Naive thymus-derived CD8-positive, alpha-beta T cell (primary cell): Measurements from ENCODE around the gene PLCH2. TPM values are rescaled to one million over a fixed set of nuclear protein-coding genes. Genes with fewer than 3 reads are reported as not detected.

Experiments
- ATAC-seq, 2 donors: fragments of 150-1000 bp; cut with Tn5 transposase in 1 of 2; sonication (Bioruptor Pico), chemical (Tn5 transposase) in 1 of 2; 1 replicate in 1 of 2; 2 replicates in 1 of 2; pipeline ENCODE4 v1.10.0; 2021; ENCODE audit warnings: mild to moderate bottlenecking in 2 of 2, moderate library complexity in 2 of 2
- POLR2A ChIA-PET: fragments of 350-600 bp; sonication (Branson Sonifier 250); formaldehyde crosslinking; loops from one replicate; lab custom pipeline; 2021; ENCODE audit warnings: antibody characterized with exemption; lab: Charles Lee
- DNase-seq, 10 donors: peaks; one replicate each; pipeline versions ENCODE4 v3.0.0 to v3.0.0-alpha.2; 2020 to 2022
- H3K27ac Mint-ChIP-seq, 10 donors: one replicate each; pipeline ENCODE4 v1.8.0; 2020 to 2022; ENCODE audit warnings: mild to moderate bottlenecking in 10 of 10, mixed read lengths in 10 of 10, moderate library complexity in 4 of 10, inconsistent platforms in 1 of 10
- H3K27me3 Mint-ChIP-seq, 5 donors: one replicate each; pipeline ENCODE4 v1.8.0; 2021 to 2022; ENCODE audit warnings: mixed read lengths in 5 of 5
- H3K36me3 Mint-ChIP-seq, 3 donors: one replicate each; pipeline ENCODE4 v1.8.0; 2020 to 2022; ENCODE audit warnings: mixed read lengths in 3 of 3, mild to moderate bottlenecking in 2 of 3, inconsistent platforms in 1 of 3
- H3K4me1 Mint-ChIP-seq, 4 donors: one replicate each; pipeline ENCODE4 v1.8.0; 2021 to 2022; ENCODE audit warnings: mixed read lengths in 4 of 4
- H3K4me3 Mint-ChIP-seq, 10 donors: one replicate each; pipeline ENCODE4 v1.8.0; 2020 to 2022; ENCODE audit warnings: mild to moderate bottlenecking in 10 of 10, mixed read lengths in 10 of 10, moderate library complexity in 6 of 10, inconsistent platforms in 1 of 10
- H3K9me3 Mint-ChIP-seq, 9 donors: one replicate each; pipeline ENCODE4 v1.8.0; 2020 to 2022; ENCODE audit warnings: mixed read lengths in 9 of 9, mild to moderate bottlenecking in 3 of 9, inconsistent platforms in 1 of 9, moderate library complexity in 1 of 9
- polyA plus RNA-seq, 3 donors: library from polyadenylated mRNA; unstranded; fragments of 300-500 nt; fragmentation: Illumina TruSeq; gene quantifications; one replicate each; pipeline ENCODE4 v1.2.3, GENCODE V29; 2021
- total RNA-seq, 8 experiments: library from RNA in 2 of 8; stranded (reverse) in 2 of 8; gene quantifications; one replicate each; pipeline ENCODE4 v1.2.3 and lab custom pipeline; 2021 to 2026

PLCH2 gene
- total and polyA plus RNA-seq, 5 experiments from 2014 or later = 0.37 to 16.4 (median 0.52) TPM

DNA sequence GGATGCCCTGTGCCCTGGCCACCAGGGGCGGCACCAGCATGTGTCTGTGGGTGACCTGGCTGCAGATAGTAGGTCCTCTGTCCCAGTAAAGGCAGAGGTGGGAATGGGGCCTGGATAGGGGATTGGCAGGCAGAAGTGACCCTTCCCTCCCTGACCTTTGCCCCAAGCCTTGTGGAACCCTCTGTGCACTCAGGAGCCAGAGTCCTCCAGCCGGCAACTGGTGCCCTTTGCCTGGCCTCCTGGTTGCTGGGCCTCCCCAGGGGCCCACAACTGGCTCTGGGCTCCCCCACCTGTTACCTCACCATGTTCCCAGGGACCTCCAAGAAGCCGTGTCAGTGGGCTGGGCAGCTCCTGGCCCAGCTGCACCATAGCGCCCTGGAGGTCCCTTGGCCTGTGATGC, 10.0 kb downstream of the PLCH2 start:
- Mint-ChIP-seq H3K9me3 (peaks cover 0 to 15% (median 9%) of the 10 kb centered on the region in 9 donors), H3K4me1 (peaks cover 0 to 5% (median 3%) of the 10 kb centered on the region in 4 donors), H3K27ac (no peak overlapping the region), H3K27me3 (no peaks in the 10 kb centered on the region), H3K36me3 (peaks cover 0 to 17% (median 11%) of the 10 kb centered on the region in 3 donors), H3K4me3 (no peak overlapping the region)
- POLR2A ChIA-PET = no interaction called here
- no peak for DNase-seq
- no peak for ATAC-seq

DNA sequence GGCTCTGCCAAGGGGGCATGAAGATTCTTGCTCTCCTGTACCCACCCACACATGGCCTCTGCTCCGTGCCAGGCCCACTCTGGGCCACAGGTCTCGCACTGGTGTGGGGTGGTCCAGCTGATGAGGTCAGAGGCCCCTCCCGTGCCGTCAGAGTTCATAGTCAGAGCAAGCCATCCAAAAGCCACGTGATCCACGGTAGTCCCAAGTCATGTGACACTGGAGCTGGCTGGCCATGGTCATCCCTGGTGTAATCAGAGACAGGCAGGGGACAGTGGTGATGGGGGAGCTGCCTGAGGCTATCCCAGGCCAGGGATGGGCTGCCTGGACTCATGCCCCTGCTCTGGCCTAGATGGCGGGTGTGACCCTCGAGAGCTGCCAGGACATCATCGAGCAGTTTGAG, 10.5 kb downstream of the PLCH2 start:
- no peaks in the 10 kb centered on the region for H3K27me3 Mint-ChIP-seq
- H3K27ac Mint-ChIP-seq = no peak overlapping the region
- H3K4me1 Mint-ChIP-seq = peaks cover 0 to 11% (median 4%) of the 10 kb centered on the region in 4 donors
- DNase-seq = no peak
- no peak for ATAC-seq
- H3K36me3 Mint-ChIP-seq = peaks cover 0 to 17% (median 11%) of the 10 kb centered on the region in 3 donors
- POLR2A ChIA-PET = no interaction called here
- H3K9me3 Mint-ChIP-seq = peaks cover 0 to 15% (median 9%) of the 10 kb centered on the region in 9 donors
- H3K4me3 Mint-ChIP-seq = no peak overlapping the region

DNA sequence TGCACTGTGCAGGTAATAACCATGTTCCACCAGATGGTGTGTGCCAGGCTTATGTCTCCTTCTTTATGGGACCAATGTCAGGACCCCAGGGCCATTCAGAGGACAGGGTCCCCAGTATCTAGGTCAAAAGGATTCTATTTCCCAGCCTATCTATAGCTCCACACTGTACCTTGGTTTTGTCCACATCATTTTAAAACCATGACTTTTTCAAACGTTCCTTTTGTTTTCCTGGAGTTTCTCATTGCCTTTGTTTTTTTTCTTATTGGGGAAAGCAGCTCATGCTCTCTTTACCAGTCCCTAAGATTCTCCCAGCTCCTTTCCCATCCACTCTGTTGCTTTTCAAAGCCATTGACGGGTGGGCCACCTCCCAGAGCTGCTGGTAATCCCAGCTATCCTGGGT, 12.6 kb downstream of the PLCH2 start:
- ATAC-seq = no peak
- POLR2A ChIA-PET = interaction anchor here (1.6 kb wide), 1 partner anchor 9 kb away, joined by 5 read pairs; no protein-coding TSS in a partner anchor

GRCh38 chr1:2489615-2490014, 13.5 kb downstream of the PLCH2 start:
- DNase-seq = no peak
- Mint-ChIP-seq H3K27ac (peak overlapping the region in 1 of 10 donors; percentile 75), H3K4me1 (peaks cover 15 to 33% (median 17%) of the 10 kb centered on the region in 4 donors), H3K4me3 (no peak overlapping the region), H3K27me3 (no peaks in the 10 kb centered on the region), H3K9me3 (peaks cover 0 to 15% (median 9%) of the 10 kb centered on the region in 9 donors), H3K36me3 (peaks cover 0 to 17% (median 11%) of the 10 kb centered on the region in 3 donors)
- no peak for ATAC-seq
- POLR2A ChIA-PET = no interaction called here

More for the DNA sequence above, 12.6 kb downstream of the PLCH2 start:
- Mint-ChIP-seq H3K4me1 (peaks cover 7 to 29% (median 11%) of the 10 kb centered on the region in 4 donors), H3K4me3 (no peak overlapping the region), H3K36me3 (peaks cover 0 to 17% (median 11%) of the 10 kb centered on the region in 3 donors), H3K9me3 (peaks cover 0 to 15% (median 9%) of the 10 kb centered on the region in 9 donors), H3K27me3 (no peaks in the 10 kb centered on the region), H3K27ac (no peak overlapping the region)
- no peak for DNase-seq

DNA sequence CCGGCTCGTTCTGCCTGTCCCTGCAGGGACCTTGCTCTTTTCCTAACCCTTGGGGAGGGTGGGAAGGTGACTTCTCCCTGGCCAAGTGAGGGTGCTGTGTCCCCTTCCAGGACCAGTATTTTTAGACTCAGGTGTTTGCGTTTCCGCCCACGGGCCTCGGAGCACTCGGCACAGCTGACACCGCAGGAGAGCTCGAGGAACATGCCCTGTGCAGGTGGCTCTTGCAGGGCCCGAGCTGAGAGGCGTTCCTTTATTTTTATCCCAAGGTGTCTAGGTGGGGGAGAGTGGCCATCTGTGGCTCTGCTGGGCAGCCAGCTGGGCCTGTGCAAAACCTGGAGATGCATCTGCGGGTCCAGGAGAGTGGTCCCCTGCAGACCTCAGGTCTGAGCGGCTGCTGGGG, 16.0 kb downstream of the PLCH2 start:
- no peak for DNase-seq
- H3K4me3 Mint-ChIP-seq = peak overlapping the region in 2 of 10 donors; percentile 18 to 27
- POLR2A ChIA-PET = interaction anchor here (0.5 to 2.2 kb wide), 5 partner anchors 34 to 94 kb away, joined by 3 to 16 read pairs (median 4); partner anchors contain the start of genes PANK4 and PRXL2B

DNA sequence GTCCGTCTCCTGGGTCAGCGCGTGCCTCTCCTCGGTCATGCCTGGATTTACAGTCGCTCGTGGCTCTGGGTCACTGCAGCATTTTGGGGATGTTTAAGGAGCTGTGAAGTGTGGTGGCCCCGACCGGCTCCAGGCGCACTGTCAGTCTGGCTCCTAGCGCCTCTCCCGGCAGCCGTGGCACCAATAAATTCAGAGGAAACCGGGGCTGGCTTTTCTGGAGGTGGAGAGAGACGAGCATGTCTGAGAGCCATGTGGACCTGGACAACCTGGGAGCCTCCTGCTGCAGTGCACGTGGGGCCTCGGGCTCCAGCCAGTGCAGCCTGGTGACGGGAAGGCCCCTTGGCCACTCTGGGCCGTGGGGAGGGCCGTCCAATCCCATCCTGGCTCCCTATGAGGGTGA, 17.1 kb downstream of the PLCH2 start:
- no peak for DNase-seq
- no peak for ATAC-seq
- Mint-ChIP-seq H3K27me3 (no peaks in the 10 kb centered on the region), H3K9me3 (peaks cover 0 to 9% (median 6%) of the 10 kb centered on the region in 9 donors), H3K4me3 (peak overlapping the region in 5 of 10 donors; percentile 14 to 80 (median 70)), H3K4me1 (peaks cover 20 to 59% (median 34%) of the 10 kb centered on the region in 4 donors), H3K36me3 (peaks cover 0 to 10% (median 7%) of the 10 kb centered on the region in 3 donors), H3K27ac (peak overlapping the region in 9 of 10 donors; percentile 20 to 95 (median 82))
- POLR2A ChIA-PET = interaction anchor here (0.7 to 5.6 kb wide), 10 partner anchors 10 to 93 kb away, joined by 3 to 78 read pairs (median 9); partner anchors contain the start of genes PANK4 and PRXL2B

More for the DNA sequence above, 16.0 kb downstream of the PLCH2 start:
- H3K4me1 Mint-ChIP-seq = peaks cover 22 to 51% (median 30%) of the 10 kb centered on the region in 4 donors
- peaks cover 0 to 15% (median 6%) of the 10 kb centered on the region in 9 donors for H3K9me3 Mint-ChIP-seq
- peak overlapping the region in 4 of 10 donors; percentile 32 to 49 (median 40) for H3K27ac Mint-ChIP-seq
- H3K36me3 Mint-ChIP-seq = peaks cover 0 to 17% (median 11%) of the 10 kb centered on the region in 3 donors
- ATAC-seq = no peak
- H3K27me3 Mint-ChIP-seq = no peaks in the 10 kb centered on the region

DNA sequence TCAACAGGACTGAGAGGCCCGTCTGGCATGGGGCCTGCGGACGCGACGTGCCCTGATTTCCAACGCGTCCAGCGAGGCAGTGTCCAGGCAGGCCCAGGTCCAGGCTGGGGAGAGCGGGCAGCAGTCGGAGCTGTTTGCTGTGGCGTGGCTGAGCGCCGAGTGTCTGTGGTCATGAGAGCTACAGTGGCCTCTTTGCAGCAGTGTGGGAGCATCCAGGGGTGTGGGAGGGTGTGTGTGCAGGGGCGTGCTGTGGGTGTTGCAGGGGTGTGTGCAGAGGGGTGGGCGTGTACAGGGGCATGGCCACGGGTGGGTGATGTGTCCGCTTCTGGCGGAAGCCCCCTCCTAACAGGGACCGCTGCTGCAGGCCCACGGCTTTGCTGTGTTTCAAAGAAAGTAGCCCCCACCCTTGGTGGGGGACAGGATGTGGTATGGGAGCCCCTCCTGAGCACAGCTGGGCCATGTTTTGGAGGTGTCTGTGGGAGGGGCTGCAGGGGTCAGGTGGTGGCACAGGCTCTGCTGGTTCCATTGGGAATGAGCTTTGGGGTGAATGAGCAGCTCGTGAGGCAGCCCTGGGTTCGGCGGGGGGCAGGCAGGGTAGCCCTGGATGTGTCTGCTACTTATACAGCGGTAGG, 17.7 kb downstream of the PLCH2 start:
- DNase-seq (peak in 9 of 10 donors; percentile 19 to 81 (median 48)), ATAC-seq (peak; percentile 70 to 74)
- H3K4me3 Mint-ChIP-seq = peak overlapping the region; percentile 29 to 80 (median 70)
- no peaks in the 10 kb centered on the region for H3K27me3 Mint-ChIP-seq
- POLR2A ChIA-PET = interaction anchor here (0.7 to 5.6 kb wide), 11 partner anchors 9 to 92 kb away, joined by 3 to 78 read pairs (median 12); partner anchors contain the start of genes PANK4, PEX10 and PRXL2B
- peaks cover 0 to 4% (median under 1%) of the 10 kb centered on the region in 9 donors for H3K9me3 Mint-ChIP-seq
- H3K27ac Mint-ChIP-seq = peak overlapping the region; percentile 82 to 95 (median 92)
- peaks cover 20 to 59% (median 34%) of the 10 kb centered on the region in 4 donors for H3K4me1 Mint-ChIP-seq
- peaks cover 0 to 4% (median 4%) of the 10 kb centered on the region in 3 donors for H3K36me3 Mint-ChIP-seq

GRCh38 chr1:2494323-2494693, 18.2 kb downstream of the PLCH2 start:
- H3K4me3 Mint-ChIP-seq = peak overlapping the region in 7 of 10 donors; percentile 55 to 80 (median 72)

DNA sequence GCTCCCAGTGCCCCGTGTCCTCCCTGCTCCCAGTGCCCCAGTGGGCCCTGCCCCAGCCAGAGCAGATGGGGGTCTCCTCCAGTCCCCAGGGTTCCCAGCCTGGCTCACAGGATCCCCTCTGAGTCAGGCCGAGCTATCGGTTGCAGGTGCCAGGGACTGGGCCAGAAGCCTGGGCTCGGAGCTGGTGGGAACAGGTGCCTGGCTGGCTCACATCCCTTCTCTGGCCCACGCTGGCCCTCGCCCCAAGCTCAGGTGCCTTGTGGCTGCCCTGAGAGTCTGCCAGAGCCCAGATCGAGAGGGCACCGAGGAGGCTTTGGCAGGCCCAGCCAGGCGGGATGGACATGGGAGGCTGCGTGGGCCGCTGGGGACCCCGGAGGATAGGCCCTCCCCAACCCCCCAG, 18.9 kb downstream of the PLCH2 start:
- ATAC-seq (no peak), DNase-seq (no peak)
- Mint-ChIP-seq H3K9me3 (no peaks in the 10 kb centered on the region), H3K4me1 (peaks cover 21 to 70% (median 45%) of the 10 kb centered on the region in 4 donors), H3K27me3 (no peaks in the 10 kb centered on the region), H3K4me3 (no peak overlapping the region), H3K36me3 (no peaks in the 10 kb centered on the region), H3K27ac (peak overlapping the region in 2 of 10 donors; percentile 76 to 95)
- POLR2A ChIA-PET = interaction anchor here (0.7 to 5.6 kb wide), 6 partner anchors 8 to 79 kb away, joined by 3 to 78 read pairs (median 18); partner anchors contain the start of gene PANK4

More at GRCh38 chr1:2494323-2494693, 18.2 kb downstream of the PLCH2 start:
- ATAC-seq (no peak), DNase-seq (no peak)
- POLR2A ChIA-PET = interaction anchor here (0.9 to 5.6 kb wide), 9 partner anchors 9 to 91 kb away, joined by 3 to 78 read pairs (median 16); partner anchors contain the start of genes PANK4, PEX10 and PRXL2B
- Mint-ChIP-seq H3K4me1 (peaks cover 20 to 63% (median 38%) of the 10 kb centered on the region in 4 donors), H3K27ac (peak overlapping the region; percentile 82 to 95 (median 92)), H3K27me3 (no peaks in the 10 kb centered on the region), H3K9me3 (no peaks in the 10 kb centered on the region), H3K36me3 (no peaks in the 10 kb centered on the region)

DNA sequence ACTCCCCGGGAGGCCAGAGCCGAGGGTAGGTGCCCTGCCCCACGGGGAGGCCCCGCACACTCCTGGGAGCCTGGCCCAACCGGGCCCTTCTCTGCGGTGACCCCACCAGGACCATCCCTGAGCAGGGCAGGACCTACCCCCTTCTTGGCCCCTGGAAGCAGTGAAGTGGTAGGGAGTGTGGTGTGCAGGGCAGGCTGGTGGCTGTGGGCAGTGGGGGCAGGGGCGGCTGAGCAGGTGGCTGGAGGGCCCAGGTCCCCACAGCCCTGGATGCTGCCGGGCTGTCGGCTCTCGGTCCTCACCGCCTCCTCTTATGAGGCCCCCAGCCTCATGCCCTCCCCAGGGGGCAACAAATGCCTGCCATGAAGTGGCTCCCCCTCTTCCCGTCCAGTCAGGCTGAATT, 19.5 kb downstream of the PLCH2 start:
- POLR2A ChIA-PET = interaction anchor here (0.7 to 5.6 kb wide), 7 partner anchors 8 to 80 kb away, joined by 3 to 78 read pairs (median 17); partner anchors contain the start of gene PANK4

DNA sequence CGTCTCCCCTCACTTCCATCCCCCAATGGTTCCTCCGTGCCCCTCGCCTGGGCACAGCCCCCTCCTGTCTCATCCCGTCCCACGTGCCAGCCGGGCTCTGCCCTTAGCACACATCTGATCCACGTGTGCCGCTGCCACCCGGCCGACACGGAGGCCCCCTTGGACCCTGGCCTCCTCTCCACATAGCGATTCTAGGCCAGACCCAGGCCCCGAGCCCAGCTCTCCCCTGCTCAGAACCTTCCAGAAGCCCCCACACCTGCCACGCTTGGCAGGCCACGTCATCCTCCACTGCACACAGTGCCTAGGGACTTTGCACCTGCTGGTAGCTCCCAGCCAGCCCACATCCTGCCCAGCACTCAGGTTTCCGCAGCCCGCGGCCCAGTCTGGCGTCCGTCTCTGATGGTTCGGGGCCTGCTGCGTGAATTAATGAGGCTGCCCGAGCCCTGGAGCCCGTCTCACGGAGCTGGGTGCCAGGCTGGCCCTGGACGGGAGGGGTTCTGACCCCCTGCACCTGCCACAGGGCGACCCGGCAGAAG, 20.1 kb downstream of the PLCH2 start:
- H3K27ac Mint-ChIP-seq = peak overlapping the region in 9 of 10 donors; percentile 22 to 89 (median 63)
- H3K36me3 Mint-ChIP-seq = no peaks in the 10 kb centered on the region
- peak in 1 of 2 donors; percentile 29 for ATAC-seq
- H3K4me3 Mint-ChIP-seq = peak overlapping the region in 6 of 10 donors; percentile 19 to 58 (median 48)
- POLR2A ChIA-PET = interaction anchor here (0.9 to 5.6 kb wide), 5 partner anchors 10 to 81 kb away, joined by 3 to 78 read pairs (median 8); partner anchors contain the start of gene PANK4
- peak in 2 of 10 donors; percentile 18 to 23 for DNase-seq
- no peaks in the 10 kb centered on the region for H3K27me3 Mint-ChIP-seq
- no peaks in the 10 kb centered on the region for H3K9me3 Mint-ChIP-seq
- peaks cover 23 to 76% (median 53%) of the 10 kb centered on the region in 4 donors for H3K4me1 Mint-ChIP-seq

More for the DNA sequence above, 19.5 kb downstream of the PLCH2 start:
- Mint-ChIP-seq H3K9me3 (no peaks in the 10 kb centered on the region), H3K36me3 (no peaks in the 10 kb centered on the region), H3K4me1 (peaks cover 24 to 75% (median 51%) of the 10 kb centered on the region in 4 donors), H3K4me3 (peak overlapping the region in 3 of 10 donors; percentile 43 to 57 (median 49)), H3K27me3 (no peaks in the 10 kb centered on the region), H3K27ac (peak overlapping the region in 5 of 10 donors; percentile 62 to 89 (median 63))
- DNase-seq (no peak), ATAC-seq (no peak)

- no peak for ATAC-seq
- Mint-ChIP-seq H3K4me3 (peak overlapping the region in 3 of 10 donors; percentile 49 to 58 (median 50)), H3K27ac (peak overlapping the region; percentile 13 to 90 (median 50)), H3K36me3 (no peaks in the 10 kb centered on the region), H3K4me1 (peaks cover 22 to 73% (median 53%) of the 10 kb centered on the region in 4 donors), H3K27me3 (no peaks in the 10 kb centered on the region), H3K9me3 (no peaks in the 10 kb centered on the region)
- no peak for DNase-seq
- POLR2A ChIA-PET = interaction anchor here (0.9 to 5.6 kb wide), 5 partner anchors 10 to 81 kb away, joined by 3 to 78 read pairs (median 8); partner anchors contain the start of gene PANK4
These were observed 20.7 kb downstream of the PLCH2 start for GRCh38 chr1:2496746-2497145.
